GM10847 (cell line): ENCODE results near the gene PLEKHS1.

Source experiments
- POLR2A ChIP-seq: IDR thresholded peaks from 2 replicates; pipeline ENCODE4 v1.6.1; 2011; ENCODE audit not compliant: insufficient read length; ENCODE audit errors: extremely low read depth

PLEKHS1 gene

GRCh38 chr10:113733635-113734034 lies 17.8 kb upstream of the PLEKHS1 start:
- no peak for TF ChIP-seq POLR2A

DNA sequence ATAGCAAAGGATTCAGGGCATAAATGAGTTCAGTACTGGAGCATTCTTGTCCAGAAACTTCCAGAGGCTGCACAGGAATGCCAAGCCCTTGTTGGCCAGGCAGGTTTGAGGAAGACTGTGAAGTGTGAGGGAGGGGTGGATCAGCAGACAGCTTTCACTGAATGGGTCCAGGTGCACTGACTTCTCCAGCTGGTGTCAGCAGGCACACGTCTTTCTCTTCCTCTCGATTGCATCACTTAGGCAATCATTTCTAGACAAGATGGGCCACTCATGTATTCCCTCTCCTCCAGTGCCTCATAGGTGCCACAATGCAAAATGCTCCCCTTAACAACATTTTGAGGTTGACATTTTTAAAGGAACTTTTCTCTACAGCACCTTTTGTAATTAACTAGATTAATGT lies 15.6 kb upstream of the PLEKHS1 start:
- no peak for TF ChIP-seq POLR2A

GRCh38 chr10:113736576-113736975 lies 14.9 kb upstream of the PLEKHS1 start:
- no peak for TF ChIP-seq POLR2A

- no peak for TF ChIP-seq POLR2A
These were observed 12.5 kb upstream of the PLEKHS1 start for GRCh38 chr10:113739031-113739430.

GRCh38 chr10:113739577-113739976 lies 11.9 kb upstream of the PLEKHS1 start:
- no peak for TF ChIP-seq POLR2A

GRCh38 chr10:113740850-113741249 lies 10.6 kb upstream of the PLEKHS1 start:
- TF ChIP-seq POLR2A: no peak

DNA sequence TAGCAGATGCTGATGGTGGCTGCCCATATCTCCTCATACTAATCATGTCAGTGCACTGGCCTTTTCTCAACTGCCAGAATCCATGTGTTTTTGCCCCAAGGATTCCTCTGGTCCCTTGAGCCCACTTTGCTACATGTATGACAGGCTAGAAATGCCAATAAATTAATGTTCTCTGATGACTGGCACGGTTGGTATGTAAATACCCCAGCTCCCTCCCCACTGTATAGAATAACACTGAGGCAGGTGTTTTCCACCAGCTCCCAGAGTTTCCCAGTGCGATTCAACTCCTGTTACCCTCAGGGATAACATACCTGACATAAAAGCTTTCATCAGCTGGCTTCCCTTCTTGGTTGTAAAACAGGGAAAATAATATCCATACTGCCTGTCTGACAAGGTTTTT lies 9.0 kb upstream of the PLEKHS1 start:
- no peak for TF ChIP-seq POLR2A

DNA sequence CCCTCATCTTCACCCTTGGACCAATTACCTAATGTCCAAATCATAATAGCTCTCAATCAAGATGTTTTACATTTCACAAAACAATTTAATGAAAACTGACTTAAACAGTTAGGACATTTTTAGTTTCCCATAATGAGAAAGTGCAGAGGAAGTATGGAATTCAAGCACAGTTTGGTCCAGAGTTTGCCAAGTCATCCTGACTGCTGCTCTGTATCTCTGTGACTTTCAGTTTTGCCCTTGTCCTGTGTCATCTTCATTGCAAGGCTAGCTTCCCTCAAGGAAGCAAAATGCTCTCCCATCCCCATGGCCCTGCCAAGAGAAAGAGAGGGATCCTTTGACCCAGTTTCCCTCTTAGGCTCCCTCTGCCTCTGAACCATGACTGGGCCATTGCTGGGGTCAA lies 7.9 kb upstream of the PLEKHS1 start:
- no peak for TF ChIP-seq POLR2A

DNA sequence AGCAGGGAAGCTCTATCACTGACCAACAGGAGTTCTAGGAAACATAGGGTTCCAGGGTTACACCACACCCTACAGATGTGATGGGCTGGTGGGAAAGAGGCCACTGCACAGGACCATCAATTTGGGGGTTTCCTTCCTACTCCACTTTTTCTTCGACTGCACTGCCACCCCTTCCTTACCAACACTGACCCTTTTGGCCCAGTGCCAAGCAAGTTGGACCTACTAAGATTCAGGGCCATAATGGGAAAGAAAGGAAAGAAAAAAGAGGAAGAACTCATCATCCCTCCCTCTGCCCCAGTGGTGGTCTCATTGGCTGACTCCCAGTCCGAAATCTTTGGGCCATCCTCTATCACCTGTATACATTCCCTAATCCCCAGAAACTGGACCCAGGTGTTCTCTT lies 6.1 kb upstream of the PLEKHS1 start:
- no peak for TF ChIP-seq POLR2A

DNA sequence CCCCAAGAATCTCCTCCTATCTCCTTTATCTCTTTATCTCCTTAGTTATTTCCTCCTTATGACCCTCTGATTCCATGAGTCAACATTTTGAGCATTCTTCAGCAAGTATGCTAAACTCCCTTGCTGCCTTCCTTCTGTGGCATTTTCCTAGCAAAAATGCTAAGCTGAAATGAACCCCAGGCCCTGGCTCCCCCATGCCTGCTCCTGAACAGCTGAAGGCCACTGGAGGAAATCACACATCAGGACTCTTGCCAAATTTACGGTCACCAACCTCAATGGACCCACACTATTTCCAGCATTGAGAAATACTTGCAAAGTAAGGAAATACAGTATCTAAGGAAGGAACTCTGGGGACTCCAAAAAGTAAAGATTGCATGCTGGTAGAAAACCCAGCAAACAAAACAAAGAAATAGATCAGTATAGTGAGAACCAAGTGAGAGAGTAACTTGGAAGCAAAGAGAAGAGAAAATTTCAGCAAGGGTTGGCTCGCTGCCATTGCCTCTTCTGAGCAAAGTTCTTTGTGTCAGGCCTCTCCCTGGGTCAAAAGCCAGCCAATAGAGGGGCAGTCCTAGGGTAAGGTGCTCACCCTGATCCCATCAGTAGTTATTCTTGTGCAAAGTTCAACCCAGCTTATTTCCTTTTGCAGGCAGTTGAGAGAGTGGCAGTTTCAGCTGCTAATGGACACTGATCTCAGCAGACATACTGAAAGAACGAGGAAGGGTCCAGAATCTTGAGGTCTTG lies 5.1 kb upstream of the PLEKHS1 start:
- no peak for TF ChIP-seq POLR2A

DNA sequence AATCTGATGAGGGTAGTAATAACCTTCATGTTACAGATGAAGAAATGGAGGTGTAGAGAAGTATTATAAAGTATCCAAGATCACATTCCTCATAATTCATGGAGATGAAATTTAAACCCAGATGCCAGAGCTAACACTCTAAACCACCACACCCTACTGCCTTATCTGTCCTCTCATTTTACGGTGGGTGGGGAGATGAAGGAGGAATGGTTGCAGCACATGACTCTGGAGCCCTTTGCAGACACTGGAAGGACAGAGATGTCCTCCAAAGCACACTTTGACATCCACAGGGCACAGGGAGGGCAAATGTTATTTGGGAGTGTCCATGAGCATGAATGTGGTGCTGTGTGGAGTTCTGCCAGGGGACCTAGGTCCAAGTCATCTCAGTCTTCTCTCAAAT lies 1.1 kb downstream of the PLEKHS1 start:
- TF ChIP-seq POLR2A: no peak

- no peak for TF ChIP-seq POLR2A
These were observed 1.7 kb downstream of the PLEKHS1 start for GRCh38 chr10:113753020-113753692.

DNA sequence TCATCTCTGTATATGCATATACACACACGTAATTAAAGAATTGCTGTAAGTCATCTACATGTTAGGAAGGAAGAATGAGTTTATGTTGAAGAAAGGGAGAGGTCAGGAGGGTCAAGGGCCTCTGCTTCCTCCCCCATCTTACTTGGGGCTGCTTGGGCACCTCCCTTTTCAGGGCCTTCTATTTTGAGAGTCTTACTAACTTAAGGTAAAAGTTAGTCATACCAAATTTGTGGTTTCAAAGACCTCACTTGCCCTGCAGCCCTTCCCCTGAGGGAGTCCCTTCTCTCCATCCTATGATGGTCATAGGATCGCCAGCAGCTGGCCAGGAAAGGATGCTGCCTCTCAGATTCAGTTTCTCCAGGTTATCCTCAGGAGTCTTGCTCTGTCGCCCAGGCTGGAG lies 2.6 kb downstream of the PLEKHS1 start:
- TF ChIP-seq POLR2A: no peak

GRCh38 chr10:113754768-113755167 lies 3.3 kb downstream of the PLEKHS1 start:
- TF ChIP-seq POLR2A: no peak

GRCh38 chr10:113756940-113757543 lies 5.6 kb downstream of the PLEKHS1 start:
- TF ChIP-seq POLR2A: no peak

DNA sequence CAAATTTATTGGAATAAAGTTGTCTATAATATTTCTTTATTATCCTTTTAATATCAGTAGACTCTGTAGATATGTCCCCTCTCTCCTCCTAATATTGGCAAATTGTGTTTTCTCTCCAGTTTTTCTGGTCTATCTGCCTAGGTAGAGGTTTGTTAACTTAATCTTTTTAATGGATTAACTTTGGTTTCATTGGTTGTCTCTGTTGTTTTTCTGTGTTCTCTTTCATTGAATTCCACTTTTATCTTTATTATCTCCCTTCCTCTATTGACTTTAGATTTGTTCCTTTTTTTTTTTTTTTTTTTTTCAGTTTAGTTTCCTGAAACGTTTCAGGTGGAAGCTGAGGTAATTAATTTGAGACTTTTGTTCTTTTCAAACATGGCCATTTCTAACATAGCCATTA lies 10.6 kb downstream of the PLEKHS1 start:
- TF ChIP-seq POLR2A: no peak
